Neural cell (in vitro differentiated cells): ENCODE results near the gene MICALL1. TPM values are rescaled to one million over a fixed set of nuclear protein-coding genes. Genes with fewer than 3 reads are reported as not detected.

Experiments
- H2AFZ ChIP-seq: fragments of 200-600, 300-800 bp; sonication (generic), shearing (Covaris generic); 2 replicates; pipeline ENCODE4 v1.6.0; 2014; ENCODE audit warnings: low read depth, mild to moderate bottlenecking, antibody characterized with exemption, low read length, moderate library complexity
- H3F3A ChIP-seq: fragments of 200-600 bp; shearing (Covaris generic); 2 replicates; pipeline ENCODE4 v1.6.1; 2016; ENCODE audit warnings: mild to moderate bottlenecking, moderate library complexity, mixed read lengths, antibody characterized with exemption, low read length; ENCODE audit not compliant: insufficient read depth, poor library complexity, severe bottlenecking
- H3K27ac ChIP-seq: fragments of 200-600, 300-800 bp; sonication (generic), shearing (Covaris generic); 2 replicates; pipeline ENCODE4 v1.5.1; 2014; ENCODE audit warnings: mild to moderate bottlenecking, low read length, moderate library complexity
- H3K27me3 ChIP-seq: fragments of 300-800, 200-600 bp; sonication (generic), shearing (Covaris generic); 2 replicates; pipeline ENCODE4 v1.6.0; 2014; ENCODE audit warnings: mild to moderate bottlenecking, low read depth, low read length, moderate library complexity; ENCODE audit not compliant: insufficient read depth
- H3K36me3 ChIP-seq: fragments of 300-800, 200-600 bp; sonication (generic), shearing (Covaris generic); 2 replicates; pipeline ENCODE4 v1.5.1; 2014; ENCODE audit warnings: mild to moderate bottlenecking, antibody characterized with exemption, low read length, moderate library complexity; ENCODE audit not compliant: insufficient read depth
- H3K4me2 ChIP-seq: fragments of 300-800, 200-600 bp; sonication (generic), shearing (Covaris generic); 2 replicates; pipeline ENCODE4 v1.6.0; 2014; ENCODE audit warnings: mild to moderate bottlenecking, low read length
- H3K4me3 ChIP-seq: fragments of 300-800, 200-600 bp; sonication (generic), shearing (Covaris generic); 2 replicates; pipeline ENCODE4 v1.5.1; 2014; ENCODE audit warnings: mild to moderate bottlenecking, low read length, moderate library complexity
- H3K79me2 ChIP-seq: fragments of 200-600 bp; shearing (Covaris generic); replicated peaks from 2 replicates; pipeline ENCODE4 v1.6.0; 2014; ENCODE audit warnings: mild to moderate bottlenecking, low read length, moderate library complexity; ENCODE audit not compliant: insufficient read depth
- H3K9ac ChIP-seq: fragments of 300-800, 200-600 bp; sonication (generic), shearing (Covaris generic); 2 replicates; pipeline ENCODE4 v1.6.1; 2016; ENCODE audit warnings: mild to moderate bottlenecking, low read length, mixed read lengths
- H3K9me2 ChIP-seq: fragments of 200-600 bp; shearing (Covaris generic); 2 replicates; pipeline ENCODE4 v1.6.1; 2016; ENCODE audit warnings: mild to moderate bottlenecking, low read length, mixed read lengths; ENCODE audit not compliant: insufficient read depth
- H3K9me3 ChIP-seq: fragments of 200-600, 300-800 bp; sonication (generic), shearing (Covaris generic); 2 replicates; pipeline ENCODE4 v1.6.1; 2016; ENCODE audit warnings: mild to moderate bottlenecking, mixed run types, low read length, moderate library complexity, mixed read lengths
- H4K20me1 ChIP-seq: fragments of 200-600 bp; shearing (Covaris generic); 2 replicates; pipeline ENCODE4 v1.6.1; 2016; ENCODE audit warnings: mild to moderate bottlenecking, mixed run types; ENCODE audit not compliant: insufficient read depth
- CTCF ChIP-seq: fragments of 450-650 bp; IDR thresholded peaks from 2 replicates; pipeline ENCODE4 v1.5.1; 2014; ENCODE audit warnings: antibody characterized with exemption, mild to moderate bottlenecking, moderate library complexity; ENCODE audit not compliant: poor library complexity, severe bottlenecking
- EP300 ChIP-seq: fragments of 450-650 bp; conservative IDR thresholded peaks from 2 replicates; pipeline ENCODE4 v1.6.1; 2014; ENCODE audit warnings: antibody characterized with exemption, mild to moderate bottlenecking, moderate library complexity; ENCODE audit not compliant: poor library complexity, severe bottlenecking
- EZH2 ChIP-seq: fragments of 200-600, 300-800 bp; shearing (Covaris generic), sonication (generic); IDR thresholded peaks from 2 replicates; pipeline ENCODE4 v1.6.1; 2014; ENCODE audit warnings: antibody characterized with exemption, low read length, borderline replicate concordance, mild to moderate bottlenecking; ENCODE audit not compliant: insufficient read depth, poor library complexity, severe bottlenecking
- MXI1 ChIP-seq: fragments of 450-650 bp; conservative IDR thresholded peaks from 2 replicates; pipeline ENCODE4 v1.6.1; 2014; ENCODE audit warnings: antibody characterized with exemption, mild to moderate bottlenecking; ENCODE audit not compliant: poor library complexity, severe bottlenecking
- POLR2AphosphoS5 ChIP-seq: IDR thresholded peaks from 2 replicates; pipeline ENCODE4 v1.6.1; 2012
- RAD21 ChIP-seq: fragments of 450-650 bp; conservative IDR thresholded peaks from 2 replicates; pipeline ENCODE4 v1.6.1; 2014; ENCODE audit warnings: antibody characterized with exemption, mild to moderate bottlenecking, moderate library complexity
- REST ChIP-seq: IDR thresholded peaks from 2 replicates; pipeline ENCODE4 v1.6.1; 2012; ENCODE audit warnings: borderline replicate concordance
- SMC3 ChIP-seq: fragments of 450-650 bp; conservative IDR thresholded peaks from 2 replicates; pipeline ENCODE4 v1.6.1; 2014; ENCODE audit warnings: antibody characterized with exemption, mild to moderate bottlenecking, moderate library complexity; ENCODE audit not compliant: poor library complexity
- TAF1 ChIP-seq: IDR thresholded peaks from 2 replicates; pipeline ENCODE4 v1.6.1; 2012; ENCODE audit warnings: low read depth
- polyA plus RNA-seq: library from polyadenylated mRNA; depleted of rRNA; stranded (reverse); fragments of >200 nt; gene quantifications from 2 replicates; pipeline ENCODE4 v1.2.3, GENCODE V29; 2014

MICALL1 gene
- polyA plus RNA-seq, 1 donor from 2014 or later = 11.4 TPM

GRCh38 chr22:37967637-37968451 lies 61.7 kb downstream of the MICALL1 start:
- Histone ChIP-seq H3K4me3 (no peak overlapping the region), H2AFZ (no peak overlapping the region), H3K9me3 (no peaks in the 10 kb centered on the region), H4K20me1 (no peaks in the 10 kb centered on the region), H3K27ac (no peak overlapping the region), H3K36me3 (no peaks in the 10 kb centered on the region), H3K27me3 (no peaks in the 10 kb centered on the region), H3K79me2 (peaks cover 5% of the 10 kb centered on the region), H3K4me2 (no peak overlapping the region), H3K9ac (no peak overlapping the region), H3K9me2 (no peaks in the 10 kb centered on the region), H3F3A (no peaks in the 10 kb centered on the region)
- TF ChIP-seq CTCF = no peak
- no peak for TF ChIP-seq REST
- TF ChIP-seq EP300 = no peak
- no peak for TF ChIP-seq EZH2
- TF ChIP-seq POLR2AphosphoS5 = no peak
- TF ChIP-seq RAD21 = no peak
- no peak for TF ChIP-seq MXI1
- no peak for TF ChIP-seq SMC3
- TF ChIP-seq TAF1 = no peak

DNA sequence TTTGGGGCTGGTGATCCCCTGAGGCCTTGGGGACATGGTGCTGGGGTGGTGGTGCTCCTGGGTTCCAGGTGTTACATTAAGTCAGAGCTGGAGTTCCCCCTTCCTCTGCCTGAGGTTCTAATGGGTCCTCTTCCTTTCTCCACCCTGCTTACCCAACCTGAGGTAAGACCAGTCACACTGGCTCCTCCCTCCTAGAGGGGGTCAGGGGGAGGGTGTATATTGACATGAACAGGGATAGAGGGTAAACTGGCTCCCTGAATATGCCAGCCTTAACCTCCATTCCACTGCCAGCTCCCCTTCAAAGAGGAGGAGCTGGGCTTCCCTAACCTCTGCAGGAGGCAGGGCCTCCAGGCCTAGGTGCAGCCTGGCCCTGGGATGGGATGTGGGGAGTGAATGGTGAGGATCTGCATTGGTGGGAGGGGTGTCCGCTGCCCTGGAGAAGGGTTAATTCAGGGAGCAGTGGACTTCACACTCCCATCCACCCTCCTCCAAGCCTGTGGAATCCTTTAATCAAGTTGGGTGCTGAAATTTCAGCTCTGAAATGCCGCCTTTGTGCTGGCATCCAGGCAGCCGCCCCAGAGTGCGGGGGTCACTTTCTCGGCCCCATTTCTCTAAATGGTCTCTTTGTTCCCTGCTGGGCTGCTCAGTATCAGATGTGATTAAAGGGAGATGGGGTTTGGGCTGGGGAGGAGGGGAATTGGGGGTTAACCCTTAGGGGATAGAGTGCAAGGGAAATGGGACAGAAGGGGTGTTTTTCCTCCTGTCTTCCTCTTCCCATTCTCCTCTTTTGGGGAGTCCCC lies 62.6 kb downstream of the MICALL1 start:
- no peak for TF ChIP-seq POLR2AphosphoS5
- no peak for TF ChIP-seq RAD21
- no peak for TF ChIP-seq EP300
- TF ChIP-seq EZH2 = no peak
- TF ChIP-seq SMC3 = no peak
- no peak for TF ChIP-seq TAF1
- no peak for TF ChIP-seq REST
- no peak for TF ChIP-seq MXI1
- no peak for TF ChIP-seq CTCF
- peaks cover 5% of the 10 kb centered on the region for H3K79me2 ChIP-seq
- no peaks in the 10 kb centered on the region for H3K9me2 ChIP-seq
- H3K27me3 ChIP-seq = no peaks in the 10 kb centered on the region
- H3K9me3 ChIP-seq = no peaks in the 10 kb centered on the region
- H3K4me3 ChIP-seq = no peak overlapping the region
- no peaks in the 10 kb centered on the region for H3K36me3 ChIP-seq
- no peaks in the 10 kb centered on the region for H4K20me1 ChIP-seq
- no peaks in the 10 kb centered on the region for H3F3A ChIP-seq
- no peak overlapping the region for H3K4me2 ChIP-seq
- H2AFZ ChIP-seq = no peak overlapping the region
- no peak overlapping the region for H3K9ac ChIP-seq
- no peak overlapping the region for H3K27ac ChIP-seq
